OCI-LY3 (cell line): ENCODE data around the gene RNF4.
"Not testable (repeated sequence)": the region's sequence is repeated elsewhere in the genome, so short reads cannot be mapped to it uniquely, and the experiment has no call there.

Experiments used
- EZH2phosphoT487 ChIP-seq: fragments of 200-600 bp; shearing (Covaris generic); IDR thresholded peaks from 2 replicates; pipeline ENCODE4 v1.6.1; 2018; ENCODE audit warnings: antibody characterized with exemption, mixed run types, low read depth
- TF ChIP-seq, protein P1 (sequence below): fragments of 200-600, 300-600 bp; sonication (generic); IDR thresholded peaks from 2 replicates; pipeline ENCODE4 v1.5.1; 2014; ENCODE audit warnings: antibody characterized with exemption, low read length, low read depth

DNA sequence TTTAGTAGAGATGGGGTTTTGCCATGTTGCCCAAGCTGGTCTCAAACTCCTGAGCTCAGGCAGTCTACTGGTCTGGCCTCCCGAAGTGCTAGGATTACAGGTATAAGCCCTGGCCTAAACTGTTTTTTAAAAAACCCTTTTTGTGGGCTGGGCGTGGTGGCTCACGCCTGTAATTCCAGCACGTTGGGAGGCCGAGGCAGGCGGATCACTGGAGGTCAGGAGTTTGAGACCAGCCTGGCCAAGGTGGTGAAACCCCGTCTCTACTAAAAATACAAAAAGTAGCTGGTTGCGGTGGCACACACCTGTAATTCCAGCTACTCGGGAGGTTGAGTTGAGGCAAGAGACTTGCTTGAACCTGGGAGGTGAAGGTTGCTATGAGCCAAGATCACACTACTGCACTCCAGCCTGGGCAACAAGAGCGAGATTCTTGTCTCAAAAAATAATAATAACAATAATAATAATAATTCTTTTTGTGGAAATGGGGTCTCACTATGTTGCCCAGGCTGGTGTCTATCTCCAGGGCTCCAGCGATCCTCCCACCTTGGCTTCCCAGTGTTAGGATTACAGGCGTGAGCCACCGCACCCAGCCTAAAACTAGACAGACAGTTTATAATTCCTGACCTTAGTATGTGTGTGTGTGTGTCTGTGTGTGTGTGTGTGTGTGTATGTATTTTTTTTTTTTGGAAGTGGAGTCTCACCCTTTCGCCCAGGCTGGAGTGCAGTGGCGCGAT, 78.2 kb downstream of the RNF4 start:
- TF ChIP-seq EZH2phosphoT487 = not testable (repeated sequence)
- TF ChIP-seq, protein P1, sequence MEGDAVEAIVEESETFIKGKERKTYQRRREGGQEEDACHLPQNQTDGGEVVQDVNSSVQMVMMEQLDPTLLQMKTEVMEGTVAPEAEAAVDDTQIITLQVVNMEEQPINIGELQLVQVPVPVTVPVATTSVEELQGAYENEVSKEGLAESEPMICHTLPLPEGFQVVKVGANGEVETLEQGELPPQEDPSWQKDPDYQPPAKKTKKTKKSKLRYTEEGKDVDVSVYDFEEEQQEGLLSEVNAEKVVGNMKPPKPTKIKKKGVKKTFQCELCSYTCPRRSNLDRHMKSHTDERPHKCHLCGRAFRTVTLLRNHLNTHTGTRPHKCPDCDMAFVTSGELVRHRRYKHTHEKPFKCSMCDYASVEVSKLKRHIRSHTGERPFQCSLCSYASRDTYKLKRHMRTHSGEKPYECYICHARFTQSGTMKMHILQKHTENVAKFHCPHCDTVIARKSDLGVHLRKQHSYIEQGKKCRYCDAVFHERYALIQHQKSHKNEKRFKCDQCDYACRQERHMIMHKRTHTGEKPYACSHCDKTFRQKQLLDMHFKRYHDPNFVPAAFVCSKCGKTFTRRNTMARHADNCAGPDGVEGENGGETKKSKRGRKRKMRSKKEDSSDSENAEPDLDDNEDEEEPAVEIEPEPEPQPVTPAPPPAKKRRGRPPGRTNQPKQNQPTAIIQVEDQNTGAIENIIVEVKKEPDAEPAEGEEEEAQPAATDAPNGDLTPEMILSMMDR = not testable (repeated sequence)
